Measurements from ENCODE around the gene CYB5B. TPM values are rescaled to one million over a fixed set of nuclear protein-coding genes. Genes with fewer than 3 reads are reported as not detected.
"Not testable (repeated sequence)": the region's sequence is repeated elsewhere in the genome, so short reads cannot be mapped to it uniquely, and the experiment has no call there.

The CYB5B gene
- total and polyA plus RNA-seq, 2 experiments from 2014 or later: 60.5 to 116 TPM

GRCh38 chr16:69428652-69429051 is 4.2 kb downstream of the CYB5B start:
- no peaks in the 10 kb centered on the region for H3K36me3 ChIP-seq (replicated peaks; ENCODE audit: insufficient read depth, low read depth)
- H3K79me2 ChIP-seq: peaks cover 86% of the 10 kb centered on the region
- no peak overlapping the region for H3K4me2 ChIP-seq
- no peak overlapping the region for H3K4me3 ChIP-seq
- no peak overlapping the region for H2AFZ ChIP-seq
- no peaks in the 10 kb centered on the region for H3K9me3 ChIP-seq (ENCODE audit: low read depth)
- no peak overlapping the region for H3K27ac ChIP-seq
- DNase-seq (ENCODE audit: low spot score): no peak
- no peaks in the 10 kb centered on the region for H3K9me2 ChIP-seq (replicated peaks; ENCODE audit: insufficient read depth)
- TF ChIP-seq EZH2 (IDR thresholded peaks at IDR 0.05; ENCODE audit: borderline replicate concordance) (no peak), EZH2phosphoT487 (IDR thresholded peaks at IDR 0.05; ENCODE audit: low read depth, severe bottlenecking, unreplicated experiment) (no peak), CTCF (IDR thresholded peaks at IDR 0.05; ENCODE audit: poor library complexity) (no peak)
- H4K20me1 ChIP-seq (ENCODE audit: insufficient read depth, poor library complexity, severe bottlenecking): no peaks in the 10 kb centered on the region
- H3K4me1 ChIP-seq (ENCODE audit: insufficient read depth): no peaks in the 10 kb centered on the region
- no peaks in the 10 kb centered on the region for H3K27me3 ChIP-seq
- 96% methylated on average over 2 of the region's 2 CpGs for WGBS (ENCODE audit: low lambda C conversion rate, missing lambda C conversion rate)

- not testable (repeated sequence) for H3K9me3 ChIP-seq (ENCODE audit: low read depth); H2AFZ ChIP-seq; DNase-seq (ENCODE audit: low spot score); H3K4me3 ChIP-seq; H3K27ac ChIP-seq; H3K9me2 ChIP-seq (replicated peaks; ENCODE audit: insufficient read depth); H3K27me3 ChIP-seq; H3K4me2 ChIP-seq; H3K4me1 ChIP-seq (ENCODE audit: insufficient read depth); H4K20me1 ChIP-seq (ENCODE audit: insufficient read depth, poor library complexity, severe bottlenecking); H3K36me3 ChIP-seq (replicated peaks; ENCODE audit: insufficient read depth, low read depth)
- WGBS (ENCODE audit: low lambda C conversion rate, missing lambda C conversion rate): 97% methylated on average over 7 of the region's 7 CpGs
- H3K79me2 ChIP-seq: peaks cover 91% of the 10 kb centered on the region
These were observed 4.7 kb downstream of the CYB5B start for GRCh38 chr16:69429058-69429640.

- Histone ChIP-seq H3K27ac (no peak overlapping the region), H2AFZ (no peak overlapping the region), H3K4me3 (no peak overlapping the region), H3K36me3 (replicated peaks; ENCODE audit: insufficient read depth, low read depth) (no peaks in the 10 kb centered on the region), H3K27me3 (no peaks in the 10 kb centered on the region), H4K20me1 (ENCODE audit: insufficient read depth, poor library complexity, severe bottlenecking) (no peaks in the 10 kb centered on the region), H3K9me2 (replicated peaks; ENCODE audit: insufficient read depth) (no peaks in the 10 kb centered on the region), H3K4me1 (ENCODE audit: insufficient read depth) (peaks cover 4% of the 10 kb centered on the region), H3K4me2 (no peak overlapping the region), H3K79me2 (peaks cover 95% of the 10 kb centered on the region), H3K9me3 (ENCODE audit: low read depth) (no peaks in the 10 kb centered on the region)
- 93% methylated on average over 2 of the region's 2 CpGs for WGBS (ENCODE audit: low lambda C conversion rate, missing lambda C conversion rate)
- DNase-seq (ENCODE audit: low spot score): no peak
- TF ChIP-seq CTCF (IDR thresholded peaks at IDR 0.05; ENCODE audit: poor library complexity) (no peak), EZH2 (IDR thresholded peaks at IDR 0.05; ENCODE audit: borderline replicate concordance) (no peak), EZH2phosphoT487 (IDR thresholded peaks at IDR 0.05; ENCODE audit: low read depth, severe bottlenecking, unreplicated experiment) (no peak)
These were observed 7.6 kb downstream of the CYB5B start for GRCh38 chr16:69431948-69432468.

GRCh38 chr16:69434066-69434465 is 9.6 kb downstream of the CYB5B start:
- Histone ChIP-seq H3K27ac (no peak overlapping the region), H3K27me3 (no peaks in the 10 kb centered on the region), H2AFZ (no peak overlapping the region), H3K9me2 (replicated peaks; ENCODE audit: insufficient read depth) (no peaks in the 10 kb centered on the region), H3K36me3 (replicated peaks; ENCODE audit: insufficient read depth, low read depth) (no peaks in the 10 kb centered on the region), H3K4me3 (no peak overlapping the region), H4K20me1 (ENCODE audit: insufficient read depth, poor library complexity, severe bottlenecking) (no peaks in the 10 kb centered on the region), H3K9me3 (ENCODE audit: low read depth) (no peaks in the 10 kb centered on the region), H3K4me1 (ENCODE audit: insufficient read depth) (peaks cover 4% of the 10 kb centered on the region), H3K79me2 (peaks cover 95% of the 10 kb centered on the region), H3K4me2 (no peak overlapping the region)
- no peak for DNase-seq (ENCODE audit: low spot score)
- 97% methylated on average over 1 of the region's 1 CpG for WGBS (ENCODE audit: low lambda C conversion rate, missing lambda C conversion rate)
- TF ChIP-seq EZH2phosphoT487 (IDR thresholded peaks at IDR 0.05; ENCODE audit: low read depth, severe bottlenecking, unreplicated experiment) (no peak), CTCF (IDR thresholded peaks at IDR 0.05; ENCODE audit: poor library complexity) (no peak), EZH2 (IDR thresholded peaks at IDR 0.05; ENCODE audit: borderline replicate concordance) (no peak)
